HG03095 (cell line): ENCODE data around the gene SMIM29.

ENCODE experiments used
- ATAC-seq: cut with Tn5 transposase; IDR thresholded peaks from one replicate; pipeline ENCODE4 v1.9.1; 2021; ENCODE audit warnings: moderate library complexity; ENCODE audit not compliant: unreplicated experiment

SMIM29 gene

GRCh38 chr6:34227761-34228421 lies 20.9 kb downstream of the SMIM29 start:
- ATAC-seq = no peak

DNA sequence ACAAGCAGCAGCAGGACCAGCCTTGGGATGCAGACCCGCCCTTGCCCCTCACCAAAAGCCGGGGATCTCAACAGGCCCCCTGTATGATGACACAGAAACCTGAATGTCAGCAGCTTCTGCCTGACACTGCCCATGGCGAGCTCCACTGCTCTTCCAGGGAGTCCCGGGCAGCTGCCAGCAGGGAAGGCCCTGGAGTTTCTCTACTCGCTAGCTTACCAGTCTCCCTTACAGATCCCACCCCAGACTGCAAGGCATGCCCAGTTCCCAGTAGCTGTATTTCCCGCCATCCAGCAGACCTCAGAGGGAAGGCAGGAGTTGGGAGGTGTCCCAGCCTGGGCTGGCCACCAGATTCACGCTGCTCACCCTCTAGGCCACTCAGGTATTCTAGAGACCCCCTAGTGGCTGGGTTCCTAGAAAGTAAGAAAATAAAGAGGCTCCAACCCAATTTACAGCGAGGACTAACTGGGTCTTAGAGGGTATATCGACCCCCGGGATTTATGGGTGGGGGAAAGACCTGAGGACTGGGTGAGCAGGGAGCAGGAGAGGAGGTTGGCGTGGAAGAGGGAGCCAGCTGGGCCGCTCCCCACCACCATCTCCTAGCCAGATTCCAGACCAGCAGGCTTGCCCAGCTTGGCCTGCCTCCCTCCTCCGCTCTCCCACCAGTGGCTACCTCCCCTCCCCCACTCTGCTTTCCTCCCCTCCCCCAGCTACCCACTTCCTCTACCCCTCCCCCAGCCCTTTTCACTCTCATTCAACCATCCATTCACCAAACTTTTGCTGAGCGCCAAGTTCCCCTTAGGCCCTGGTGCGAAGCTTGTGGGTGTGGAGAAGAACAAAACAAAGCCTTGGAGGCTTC lies 21.8 kb downstream of the SMIM29 start:
- no peak for ATAC-seq

DNA sequence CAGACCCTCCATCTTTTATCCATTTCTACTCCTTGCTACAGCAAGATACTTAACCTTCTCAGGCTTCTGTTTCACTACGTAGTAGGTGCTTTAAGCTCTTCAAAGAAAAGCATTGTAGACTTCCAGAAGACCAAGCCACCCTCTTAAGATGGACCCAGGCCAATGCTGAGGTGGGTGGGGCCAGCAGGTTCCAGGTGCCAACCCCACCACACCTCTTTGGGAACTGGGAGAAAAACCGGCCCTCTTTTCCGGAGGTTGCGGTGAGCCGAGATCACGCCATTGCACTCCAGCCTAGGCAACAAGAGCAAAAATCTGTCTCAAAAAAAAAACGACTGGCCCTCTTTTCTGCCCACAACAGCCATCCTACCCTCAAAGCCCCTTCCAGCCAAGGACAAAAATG lies 22.7 kb downstream of the SMIM29 start:
- no peak for ATAC-seq

GRCh38 chr6:34225551-34225950 lies 23.3 kb downstream of the SMIM29 start:
- no peak for ATAC-seq

- peak; percentile 77 for ATAC-seq
Measured at GRCh38 chr6:34223956-34224940, 24.6 kb downstream of the SMIM29 start.

DNA sequence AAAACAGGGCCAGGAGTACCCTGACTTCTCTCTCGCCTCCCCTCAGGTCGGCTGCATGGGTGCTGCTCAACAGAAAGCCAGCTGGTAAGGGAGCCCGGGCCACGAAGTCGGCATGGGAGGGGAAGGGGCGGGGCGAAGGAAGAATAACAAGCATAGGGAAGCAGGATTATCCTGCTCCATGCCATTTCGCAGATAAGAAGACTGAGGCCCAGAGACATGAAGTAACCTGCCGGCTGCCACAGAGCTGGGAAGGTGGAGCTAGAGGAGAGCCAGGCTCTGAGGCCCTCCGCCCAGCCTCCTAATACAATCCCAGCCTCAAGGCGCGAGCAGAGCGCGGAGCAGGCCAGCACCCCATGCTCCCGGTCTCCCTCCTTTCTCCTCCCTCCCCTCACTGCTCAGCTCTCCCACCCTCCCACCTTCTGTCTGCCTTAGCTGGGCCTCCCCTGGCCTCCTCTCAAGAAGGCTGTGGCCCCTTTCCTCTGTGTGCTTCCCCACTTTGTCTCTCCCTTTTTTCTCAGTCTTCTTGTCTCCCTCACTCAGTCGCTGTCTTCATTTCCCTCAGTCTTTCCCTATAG lies 25.3 kb downstream of the SMIM29 start:
- peak; percentile 14 for ATAC-seq

GRCh38 chr6:34218691-34219090 lies 30.1 kb downstream of the SMIM29 start:
- no peak for ATAC-seq

DNA sequence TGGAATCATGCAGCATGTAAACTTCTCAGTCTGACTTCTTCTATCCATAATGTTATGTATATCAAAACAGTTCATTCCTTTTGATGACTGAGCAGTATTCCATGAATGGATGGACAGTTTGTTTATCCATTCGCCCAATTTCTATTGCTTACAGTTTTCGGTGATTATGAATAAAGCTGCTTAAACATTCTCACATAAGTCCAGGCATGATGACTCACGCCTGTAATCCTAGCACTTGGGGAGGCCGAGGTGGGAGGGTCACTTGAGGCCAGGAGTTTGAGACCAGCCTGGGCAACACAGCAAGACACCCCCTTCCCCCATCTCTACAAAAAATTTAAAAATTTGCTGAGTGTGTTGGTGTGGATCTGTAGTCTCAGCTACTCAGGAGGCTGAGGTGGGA lies 35.0 kb downstream of the SMIM29 start:
- no peak for ATAC-seq

DNA sequence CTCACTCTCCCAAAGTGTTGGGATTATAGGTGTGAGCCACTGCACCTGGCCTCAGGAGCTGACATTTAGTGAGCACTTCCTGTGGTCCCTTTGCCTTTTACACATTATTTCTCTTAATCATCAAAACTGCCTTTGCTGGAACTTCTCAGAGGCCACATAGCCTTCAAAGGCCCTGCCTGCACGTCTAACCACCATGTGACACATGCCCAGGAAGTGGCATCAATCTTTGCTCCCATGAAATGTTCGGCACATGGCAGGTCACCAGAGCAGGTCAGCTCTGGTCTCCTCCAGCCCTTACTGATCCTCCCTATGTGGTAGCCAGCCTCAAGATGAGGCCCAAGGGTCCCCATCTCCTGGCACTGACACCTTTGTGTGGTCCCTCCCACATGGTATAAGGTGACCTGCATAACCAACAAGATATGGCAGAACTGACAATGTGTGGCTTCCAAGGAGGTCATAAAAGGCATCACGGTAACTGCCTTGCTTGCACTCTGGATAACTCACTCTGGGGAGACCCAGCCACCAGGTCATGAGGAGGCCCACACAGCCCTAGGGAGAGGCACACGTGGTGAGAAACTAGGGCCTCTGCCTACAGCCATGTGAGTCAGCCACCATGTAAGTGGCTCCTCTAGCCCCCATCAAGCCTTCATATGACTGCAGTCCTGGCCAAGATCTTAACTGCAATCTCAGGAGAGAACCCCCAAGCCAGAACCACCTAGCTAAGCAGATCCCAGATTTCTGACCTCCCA lies 40.9 kb downstream of the SMIM29 start:
- ATAC-seq = no peak

GRCh38 chr6:34206726-34207125 lies 42.1 kb downstream of the SMIM29 start:
- no peak for ATAC-seq

DNA sequence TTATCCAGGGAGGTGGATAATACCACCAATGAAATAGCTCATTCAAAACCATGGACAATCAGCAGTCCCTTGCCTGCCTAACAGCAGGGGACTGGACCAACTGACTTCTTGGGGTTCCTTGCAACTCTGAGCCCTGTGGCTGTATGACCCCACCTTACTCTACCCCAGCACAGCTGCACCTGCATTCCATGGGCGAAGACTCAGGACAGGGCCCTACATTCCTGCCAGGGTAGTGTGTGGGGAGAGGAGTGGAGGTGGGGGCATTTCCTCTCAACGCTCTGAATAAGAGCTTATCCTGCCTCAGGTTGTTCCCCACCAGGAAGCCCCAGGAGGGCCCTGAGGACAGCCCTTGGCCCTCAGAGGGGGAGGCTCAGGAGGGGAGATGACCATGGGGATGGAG lies 42.9 kb downstream of the SMIM29 start:
- ATAC-seq = no peak

- no peak for ATAC-seq
Measured at GRCh38 chr6:34205466-34205865, 43.3 kb downstream of the SMIM29 start.

GRCh38 chr6:34204693-34205092 lies 44.1 kb downstream of the SMIM29 start:
- no peak for ATAC-seq

GRCh38 chr6:34202329-34203201 lies 46.2 kb downstream of the SMIM29 start:
- ATAC-seq = no peak

- no peak for ATAC-seq
Measured at GRCh38 chr6:34201455-34202107, 47.2 kb downstream of the SMIM29 start.

DNA sequence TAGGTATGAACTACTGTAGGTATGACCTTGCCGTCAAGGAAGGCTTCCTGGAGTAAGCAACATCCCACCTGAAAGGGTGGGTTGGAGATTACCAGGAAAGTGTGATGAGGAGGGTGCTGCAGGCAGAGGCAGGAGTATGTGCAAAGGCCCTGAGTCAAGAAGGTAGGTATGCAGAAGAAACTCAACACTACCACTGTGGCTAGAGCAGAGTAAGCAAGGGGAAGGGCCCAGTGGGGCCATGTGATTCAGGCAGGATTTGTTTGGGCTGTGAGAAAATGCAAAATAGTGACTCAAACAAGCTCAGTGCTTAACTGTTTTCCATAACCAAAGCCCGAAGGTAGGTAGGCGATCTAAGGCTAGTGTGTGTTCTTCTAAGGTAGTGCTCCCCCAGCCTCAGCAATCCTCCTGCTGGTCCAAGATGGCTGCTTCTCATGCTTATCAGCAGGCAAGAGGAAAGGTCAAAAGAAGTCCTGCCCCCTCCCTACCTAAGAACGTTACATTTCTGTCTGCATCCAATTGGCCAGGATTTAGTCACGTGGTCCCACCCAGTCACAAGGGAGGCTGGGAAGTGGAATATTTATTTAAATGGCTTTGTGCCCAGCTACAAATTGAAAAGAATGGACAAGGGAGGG lies 48.4 kb downstream of the SMIM29 start:
- ATAC-seq = no peak

DNA sequence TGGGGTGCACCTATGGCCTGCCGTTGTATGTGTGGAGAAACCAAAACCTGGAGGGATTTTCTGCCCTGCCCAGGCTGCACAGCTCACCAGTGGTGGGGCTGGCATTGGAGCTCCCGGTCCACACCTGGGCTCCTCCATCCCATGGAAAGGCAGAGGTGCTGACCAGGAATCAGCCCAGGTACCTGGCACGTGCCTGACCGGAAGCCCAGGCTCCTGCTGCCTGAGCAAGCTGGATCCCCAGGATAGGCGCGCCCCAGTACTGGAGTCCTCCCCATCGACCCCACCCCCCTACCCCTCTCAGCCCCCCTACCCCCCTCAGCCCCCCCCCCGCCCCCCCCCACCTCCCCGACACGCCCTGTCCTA lies 52.0 kb downstream of the SMIM29 start:
- ATAC-seq = no peak
